Astrocyte (in vitro differentiated cells and primary cell): ENCODE data around the gene ENTPD5. TPM values are rescaled to one million over a fixed set of nuclear protein-coding genes. Genes with fewer than 3 reads are reported as not detected.

Experiments
- DNase-seq: peaks from one replicate; pipeline ENCODE4 v3.0.0-alpha.2; 2010; ENCODE audit warnings: low read depth
- FAIRE-seq: peaks from 2 replicates; lab custom pipeline; 2011; peaks lifted over from hg19 to GRCh38; lab: Jason Lieb, UNC
- H2AFZ ChIP-seq: 2 replicates; pipeline ENCODE4 v1.6.0; 2012; ENCODE audit warnings: low read depth, low read length, inconsistent platforms
- H3K27ac ChIP-seq: 2 replicates; pipeline ENCODE4 v1.5.1; 2011; ENCODE audit warnings: low read depth, low read length, inconsistent platforms
- H3K27me3 ChIP-seq: 2 replicates; pipeline ENCODE4 v1.6.0; 2011; ENCODE audit warnings: low read length, inconsistent platforms; ENCODE audit not compliant: insufficient read depth
- H3K36me3 ChIP-seq: 2 replicates; pipeline ENCODE4 v1.5.1; 2011; ENCODE audit warnings: low read length, inconsistent platforms; ENCODE audit not compliant: insufficient read depth
- H3K4me1 ChIP-seq: 2 replicates; pipeline ENCODE4 v1.5.1; 2011; ENCODE audit warnings: low read length, inconsistent platforms; ENCODE audit not compliant: insufficient read depth
- H3K4me2 ChIP-seq: 2 replicates; pipeline ENCODE4 v1.6.0; 2012; ENCODE audit warnings: low read length, inconsistent platforms
- H3K4me3 ChIP-seq: 2 replicates; pipeline ENCODE4 v1.5.1; 2011; ENCODE audit warnings: low read depth, mild to moderate bottlenecking, low read length, inconsistent platforms; ENCODE audit not compliant: insufficient read depth
- H3K79me2 ChIP-seq: 2 replicates; pipeline ENCODE4 v1.6.0; 2012; ENCODE audit warnings: mild to moderate bottlenecking, low read length, inconsistent platforms; ENCODE audit not compliant: insufficient read depth
- H3K9ac ChIP-seq: 2 replicates; pipeline ENCODE4 v1.6.0; 2012; ENCODE audit warnings: mild to moderate bottlenecking, low read length, inconsistent platforms
- H3K9me3 ChIP-seq: 2 replicates; pipeline ENCODE4 v1.5.1; 2012; ENCODE audit warnings: low read depth, mild to moderate bottlenecking, low read length, inconsistent platforms; ENCODE audit not compliant: insufficient read depth
- H4K20me1 ChIP-seq: 2 replicates; pipeline ENCODE4 v1.6.0; 2012; ENCODE audit warnings: low read length, inconsistent platforms; ENCODE audit not compliant: insufficient read depth
- H3K27ac Mint-ChIP-seq: one replicate; pipeline ENCODE4 v1.8.0; 2021; ENCODE audit warnings: mild to moderate bottlenecking, mixed read lengths; ENCODE audit not compliant: unreplicated experiment
- H3K27me3 Mint-ChIP-seq: one replicate; pipeline ENCODE4 v1.8.0; 2021; ENCODE audit warnings: low read depth, mixed read lengths; ENCODE audit not compliant: unreplicated experiment
- H3K36me3 Mint-ChIP-seq: one replicate; pipeline ENCODE4 v1.8.0; 2021; ENCODE audit warnings: low read depth, mixed read lengths; ENCODE audit not compliant: unreplicated experiment
- H3K4me1 Mint-ChIP-seq: one replicate; pipeline ENCODE4 v1.8.0; 2021; ENCODE audit warnings: low read depth, mixed read lengths; ENCODE audit not compliant: unreplicated experiment
- H3K4me3 Mint-ChIP-seq: one replicate; pipeline ENCODE4 v1.8.0; 2021; ENCODE audit warnings: mild to moderate bottlenecking, moderate library complexity, mixed read lengths; ENCODE audit not compliant: unreplicated experiment
- H3K9me3 Mint-ChIP-seq: one replicate; pipeline ENCODE4 v1.8.0; 2021; ENCODE audit warnings: mild to moderate bottlenecking, mixed read lengths; ENCODE audit not compliant: unreplicated experiment
- EZH2 ChIP-seq: IDR thresholded peaks from 2 replicates; pipeline ENCODE4 v1.6.1; 2012; ENCODE audit warnings: mild to moderate bottlenecking, low read length, inconsistent platforms; ENCODE audit not compliant: insufficient read depth
- total RNA-seq: library from RNA; stranded (reverse); gene quantifications from 2 replicates; pipeline ENCODE4 v1.2.1, GENCODE V29; 2021
- TF ChIP-seq, protein P1 (sequence below): IDR thresholded peaks from 2 replicates; pipeline ENCODE4 v1.5.1; 2011; ENCODE audit warnings: low read depth, mild to moderate bottlenecking, inconsistent platforms, low read length, moderate library complexity; ENCODE audit not compliant: insufficient read depth

Gene ENTPD5
- total RNA-seq, 1 donor from 2014 or later = 9.5 TPM

- Mint-ChIP-seq H3K4me3 (no peak overlapping the region), H3K27me3 (no peaks in the 10 kb centered on the region), H3K36me3 (peaks cover 5% of the 10 kb centered on the region), H3K27ac (no peak overlapping the region), H3K9me3 (peaks cover 2% of the 10 kb centered on the region), H3K4me1 (peaks cover 2% of the 10 kb centered on the region)
- TF ChIP-seq, protein P1, sequence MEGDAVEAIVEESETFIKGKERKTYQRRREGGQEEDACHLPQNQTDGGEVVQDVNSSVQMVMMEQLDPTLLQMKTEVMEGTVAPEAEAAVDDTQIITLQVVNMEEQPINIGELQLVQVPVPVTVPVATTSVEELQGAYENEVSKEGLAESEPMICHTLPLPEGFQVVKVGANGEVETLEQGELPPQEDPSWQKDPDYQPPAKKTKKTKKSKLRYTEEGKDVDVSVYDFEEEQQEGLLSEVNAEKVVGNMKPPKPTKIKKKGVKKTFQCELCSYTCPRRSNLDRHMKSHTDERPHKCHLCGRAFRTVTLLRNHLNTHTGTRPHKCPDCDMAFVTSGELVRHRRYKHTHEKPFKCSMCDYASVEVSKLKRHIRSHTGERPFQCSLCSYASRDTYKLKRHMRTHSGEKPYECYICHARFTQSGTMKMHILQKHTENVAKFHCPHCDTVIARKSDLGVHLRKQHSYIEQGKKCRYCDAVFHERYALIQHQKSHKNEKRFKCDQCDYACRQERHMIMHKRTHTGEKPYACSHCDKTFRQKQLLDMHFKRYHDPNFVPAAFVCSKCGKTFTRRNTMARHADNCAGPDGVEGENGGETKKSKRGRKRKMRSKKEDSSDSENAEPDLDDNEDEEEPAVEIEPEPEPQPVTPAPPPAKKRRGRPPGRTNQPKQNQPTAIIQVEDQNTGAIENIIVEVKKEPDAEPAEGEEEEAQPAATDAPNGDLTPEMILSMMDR = no peak
- no peak for TF ChIP-seq EZH2
- H4K20me1 ChIP-seq = no peaks in the 10 kb centered on the region
- H2AFZ ChIP-seq = no peak overlapping the region
- H3K79me2 ChIP-seq = no peaks in the 10 kb centered on the region
- no peak overlapping the region for H3K9ac ChIP-seq
- peaks cover 3% of the 10 kb centered on the region for H3K4me1 ChIP-seq
- no peak for FAIRE-seq
- no peaks in the 10 kb centered on the region for H3K27me3 ChIP-seq
- H3K4me2 ChIP-seq = peak overlapping the region; percentile 9
- no peaks in the 10 kb centered on the region for H3K9me3 ChIP-seq
- DNase-seq = peak; percentile 38
- peaks cover 2% of the 10 kb centered on the region for H3K36me3 ChIP-seq
- H3K4me3 ChIP-seq = no peak overlapping the region
- H3K27ac ChIP-seq = no peak overlapping the region
Measured at GRCh38 chr14:73977896-73978295, 41.2 kb downstream of the ENTPD5 start.

- DNase-seq (no peak), FAIRE-seq (no peak)
- no peak overlapping the region for H3K9ac ChIP-seq
- peaks cover 3% of the 10 kb centered on the region for H3K4me1 ChIP-seq
- no peak overlapping the region for H3K4me2 ChIP-seq
- no peaks in the 10 kb centered on the region for H3K9me3 ChIP-seq
- H3K4me3 Mint-ChIP-seq = no peak overlapping the region
- H3K27me3 Mint-ChIP-seq = no peaks in the 10 kb centered on the region
- H4K20me1 ChIP-seq = no peaks in the 10 kb centered on the region
- peaks cover 3% of the 10 kb centered on the region for H3K36me3 ChIP-seq
- peaks cover 2% of the 10 kb centered on the region for H3K4me1 Mint-ChIP-seq
- H3K4me3 ChIP-seq = no peak overlapping the region
- no peak overlapping the region for H2AFZ ChIP-seq
- TF ChIP-seq EZH2 = no peak
- TF ChIP-seq, protein P1 = no peak
- no peak overlapping the region for H3K27ac Mint-ChIP-seq
- H3K36me3 Mint-ChIP-seq = peaks cover 5% of the 10 kb centered on the region
- no peaks in the 10 kb centered on the region for H3K27me3 ChIP-seq
- no peak overlapping the region for H3K27ac ChIP-seq
- no peaks in the 10 kb centered on the region for H3K79me2 ChIP-seq
- H3K9me3 Mint-ChIP-seq = peaks cover 2% of the 10 kb centered on the region
Measured at GRCh38 chr14:73976125-73976524, 43.0 kb downstream of the ENTPD5 start.

- DNase-seq (no peak), FAIRE-seq (no peak)
- no peak overlapping the region for H3K4me3 ChIP-seq
- peaks cover 3% of the 10 kb centered on the region for H3K36me3 ChIP-seq
- Mint-ChIP-seq H3K4me3 (no peak overlapping the region), H3K27me3 (no peaks in the 10 kb centered on the region), H3K9me3 (no peaks in the 10 kb centered on the region), H3K36me3 (peaks cover 8% of the 10 kb centered on the region), H3K27ac (no peak overlapping the region), H3K4me1 (no peaks in the 10 kb centered on the region)
- H3K9me3 ChIP-seq = no peaks in the 10 kb centered on the region
- TF ChIP-seq EZH2 = no peak
- TF ChIP-seq, protein P1 = no peak
- H3K9ac ChIP-seq = no peak overlapping the region
- H2AFZ ChIP-seq = no peak overlapping the region
- no peak overlapping the region for H3K27ac ChIP-seq
- no peaks in the 10 kb centered on the region for H3K79me2 ChIP-seq
- H3K4me1 ChIP-seq = peaks cover 3% of the 10 kb centered on the region
- H3K27me3 ChIP-seq = no peaks in the 10 kb centered on the region
- no peak overlapping the region for H3K4me2 ChIP-seq
- no peaks in the 10 kb centered on the region for H4K20me1 ChIP-seq
Measured at GRCh38 chr14:73973497-73973896, 45.6 kb downstream of the ENTPD5 start.
